Bronchial epithelial cell (primary cell): ENCODE data around the gene SH3GL3. TPM values are rescaled to one million over a fixed set of nuclear protein-coding genes. Genes with fewer than 3 reads are reported as not detected.
A peak's percentile ranks its signal among the peaks of the same experiment; 100 is the strongest.

Source experiments
- DNase-seq: peaks from one replicate; pipeline ENCODE4 v3.0.0-alpha.2; 2010; ENCODE audit warnings: low read depth
- FAIRE-seq: peaks from 2 replicates; lab custom pipeline; 2011; peaks lifted over from hg19 to GRCh38; lab: Jason Lieb, UNC
- H3K27me3 ChIP-seq: 2 replicates; pipeline ENCODE4 v1.5.1; 2011; ENCODE audit warnings: low read length; ENCODE audit not compliant: control insufficient read depth, insufficient read depth
- H3K36me3 ChIP-seq: 2 replicates; pipeline ENCODE4 v1.5.1; 2011; ENCODE audit warnings: low read length; ENCODE audit not compliant: control insufficient read depth, insufficient read depth
- H3K4me3 ChIP-seq: 2 replicates; pipeline ENCODE4 v1.5.1; 2011; ENCODE audit warnings: mild to moderate bottlenecking, low read depth, low read length, control low read depth
- CTCF ChIP-seq: IDR thresholded peaks from 2 replicates; pipeline ENCODE4 v1.5.1; 2011; ENCODE audit warnings: mild to moderate bottlenecking, moderate library complexity, low read length, control low read depth, inconsistent platforms; ENCODE audit not compliant: insufficient read depth, severe bottlenecking
- total RNA-seq: library from RNA; depleted of rRNA; stranded (reverse); fragments of >200 nt; gene quantifications from 2 replicates; pipeline ENCODE4 v1.2.1, GENCODE V29; 2014

Gene SH3GL3
- total RNA-seq, 1 donor from 2014 or later: 1.1 TPM

GRCh38 chr15:83496766-83497165 is 49.6 kb downstream of the SH3GL3 start:
- no peak for TF ChIP-seq CTCF
- FAIRE-seq: no peak
- H3K4me3 ChIP-seq: no peak overlapping the region
- H3K36me3 ChIP-seq: no peaks in the 10 kb centered on the region
- no peaks in the 10 kb centered on the region for H3K27me3 ChIP-seq
- DNase-seq: no peak

- no peaks in the 10 kb centered on the region for H3K36me3 ChIP-seq
- no peak overlapping the region for H3K4me3 ChIP-seq
- TF ChIP-seq CTCF: no peak
- H3K27me3 ChIP-seq: no peaks in the 10 kb centered on the region
- FAIRE-seq (no peak), DNase-seq (no peak)
These were observed 51.2 kb downstream of the SH3GL3 start for GRCh38 chr15:83498374-83498773.

- no peaks in the 10 kb centered on the region for H3K36me3 ChIP-seq
- no peak for TF ChIP-seq CTCF
- FAIRE-seq (no peak), DNase-seq (no peak)
- H3K4me3 ChIP-seq: no peak overlapping the region
- no peaks in the 10 kb centered on the region for H3K27me3 ChIP-seq
These were observed 51.7 kb downstream of the SH3GL3 start for GRCh38 chr15:83498801-83499200.

- H3K36me3 ChIP-seq: no peaks in the 10 kb centered on the region
- no peak overlapping the region for H3K4me3 ChIP-seq
- no peaks in the 10 kb centered on the region for H3K27me3 ChIP-seq
- TF ChIP-seq CTCF: no peak
- FAIRE-seq: no peak
- DNase-seq: no peak
These were observed 52.3 kb downstream of the SH3GL3 start for GRCh38 chr15:83499476-83499875.

- Histone ChIP-seq H3K4me3 (no peak overlapping the region), H3K27me3 (no peaks in the 10 kb centered on the region), H3K36me3 (no peaks in the 10 kb centered on the region)
- no peak for FAIRE-seq
- TF ChIP-seq CTCF: no peak
- DNase-seq: no peak
These were observed 56.6 kb downstream of the SH3GL3 start for GRCh38 chr15:83503595-83504364.

- peak; percentile 10 for DNase-seq
- no peak for TF ChIP-seq CTCF
- H3K27me3 ChIP-seq: no peaks in the 10 kb centered on the region
These were observed 57.2 kb downstream of the SH3GL3 start for GRCh38 chr15:83504365-83504764.

More at GRCh38 chr15:83504365-83504764, 57.2 kb downstream of the SH3GL3 start:
- no peak for FAIRE-seq
- Histone ChIP-seq H3K4me3 (no peak overlapping the region), H3K36me3 (no peaks in the 10 kb centered on the region)
